GM19099 (cell line): Measurements from ENCODE around the gene ARHGAP30.

Experiments used
- POLR2A ChIP-seq: IDR thresholded peaks from 3 replicates; pipeline ENCODE4 v1.6.1; 2011; ENCODE audit warnings: low read depth; ENCODE audit not compliant: insufficient read length; ENCODE audit errors: extremely low read depth

Gene ARHGAP30

DNA sequence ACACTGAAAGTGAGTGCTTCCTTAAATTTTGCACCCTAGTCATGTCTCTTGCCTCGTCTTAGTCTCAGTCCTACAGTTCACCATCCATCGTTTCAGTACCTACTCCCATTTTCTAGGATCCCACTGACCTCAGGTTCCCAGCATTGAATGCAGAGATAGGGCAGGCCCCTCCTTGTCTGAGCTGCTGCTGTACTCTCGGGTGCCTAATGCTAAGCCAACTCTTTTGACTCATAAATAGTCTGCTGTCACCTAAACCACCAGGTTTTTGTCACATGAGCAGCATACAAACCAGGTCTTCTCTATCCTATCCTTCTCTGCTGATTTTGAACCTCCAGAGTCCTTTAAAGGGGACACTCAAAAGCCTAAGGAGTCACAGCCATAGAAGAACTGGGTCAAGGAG is 3.0 kb downstream of the ARHGAP30 start:
- no peak for TF ChIP-seq POLR2A

DNA sequence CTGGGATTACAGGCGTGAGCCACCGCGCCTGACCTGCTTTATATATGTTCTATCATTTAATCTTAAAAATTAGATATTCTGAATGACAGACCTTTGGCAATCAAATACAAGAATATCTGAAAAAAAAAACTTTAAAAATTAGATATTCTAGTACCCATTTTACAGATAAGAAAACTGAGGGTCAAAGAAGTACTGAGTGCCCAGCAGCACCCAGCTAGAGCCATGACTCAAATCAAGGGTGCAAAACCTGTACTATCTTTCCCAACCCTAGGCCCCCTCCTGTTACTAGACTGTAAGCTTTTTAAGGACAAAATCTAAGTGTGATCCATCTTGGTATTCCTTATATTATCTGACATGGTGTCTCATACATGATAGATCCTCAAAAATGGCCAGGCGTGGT is 8.3 kb downstream of the ARHGAP30 start:
- no peak for TF ChIP-seq POLR2A

DNA sequence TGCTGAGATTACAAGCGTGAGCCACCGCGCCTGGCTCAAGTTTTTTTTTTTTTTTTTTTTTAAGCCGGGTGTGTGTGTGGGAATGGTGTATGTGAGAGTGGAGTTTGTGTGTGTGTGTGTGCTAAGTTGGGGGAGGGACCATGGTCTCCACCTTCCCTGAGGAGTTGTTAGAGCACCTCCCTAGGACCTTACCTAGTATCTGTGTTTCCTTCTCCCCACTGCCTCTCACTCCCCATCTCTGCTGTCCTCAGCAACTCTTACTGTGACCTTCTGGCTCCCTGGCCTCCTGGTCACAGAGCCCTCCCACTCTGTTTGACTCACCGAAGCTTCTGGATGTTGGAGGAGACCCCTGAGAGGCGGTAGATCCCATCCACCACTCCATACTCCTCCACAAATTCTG is 10.4 kb downstream of the ARHGAP30 start:
- TF ChIP-seq POLR2A = no peak

- TF ChIP-seq POLR2A = no peak
Observed at GRCh38 chr1:161054805-161055204, 14.9 kb downstream of the ARHGAP30 start.

- no peak for TF ChIP-seq POLR2A
Observed at GRCh38 chr1:161054232-161054631, 15.5 kb downstream of the ARHGAP30 start.

DNA sequence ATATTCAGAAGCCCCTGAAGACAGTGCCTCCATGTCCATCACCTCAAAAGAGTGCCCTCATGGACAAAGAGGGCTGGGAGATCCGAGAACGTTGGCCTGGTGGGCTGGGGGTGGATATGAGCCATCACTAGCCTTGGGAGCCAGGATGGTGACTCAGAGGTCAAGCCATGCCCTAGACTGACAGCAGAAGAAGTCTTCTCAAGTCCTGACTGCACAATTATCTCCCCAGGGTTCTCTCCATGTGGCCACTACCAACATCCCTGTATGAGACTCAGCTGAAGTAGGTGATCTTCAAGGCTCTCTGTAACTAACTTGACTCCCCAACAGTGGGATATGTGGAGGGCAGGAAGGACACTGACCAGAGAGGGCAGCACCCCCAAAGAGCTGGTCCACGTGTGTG is 16.8 kb downstream of the ARHGAP30 start:
- TF ChIP-seq POLR2A = no peak

DNA sequence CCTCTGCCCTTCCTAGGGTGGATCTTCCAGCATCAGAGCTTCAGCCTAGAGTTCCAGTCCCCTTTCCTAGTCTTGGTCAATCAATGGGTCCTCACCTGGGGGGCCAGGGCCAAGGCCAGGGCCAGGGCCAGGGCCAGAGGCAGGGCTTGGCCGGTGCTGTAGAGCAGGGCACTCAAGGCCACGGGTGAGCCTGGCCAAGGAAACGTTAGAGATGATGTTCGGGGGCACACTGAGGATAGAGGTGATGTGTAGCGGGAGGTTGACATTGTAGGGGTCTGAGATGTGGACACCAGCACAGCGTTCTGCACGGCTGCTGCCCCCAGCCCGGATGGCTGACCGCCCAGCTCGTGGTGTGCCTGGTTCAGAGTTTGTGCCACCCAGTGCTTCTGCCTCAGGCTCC is 18.5 kb downstream of the ARHGAP30 start:
- TF ChIP-seq POLR2A = no peak

DNA sequence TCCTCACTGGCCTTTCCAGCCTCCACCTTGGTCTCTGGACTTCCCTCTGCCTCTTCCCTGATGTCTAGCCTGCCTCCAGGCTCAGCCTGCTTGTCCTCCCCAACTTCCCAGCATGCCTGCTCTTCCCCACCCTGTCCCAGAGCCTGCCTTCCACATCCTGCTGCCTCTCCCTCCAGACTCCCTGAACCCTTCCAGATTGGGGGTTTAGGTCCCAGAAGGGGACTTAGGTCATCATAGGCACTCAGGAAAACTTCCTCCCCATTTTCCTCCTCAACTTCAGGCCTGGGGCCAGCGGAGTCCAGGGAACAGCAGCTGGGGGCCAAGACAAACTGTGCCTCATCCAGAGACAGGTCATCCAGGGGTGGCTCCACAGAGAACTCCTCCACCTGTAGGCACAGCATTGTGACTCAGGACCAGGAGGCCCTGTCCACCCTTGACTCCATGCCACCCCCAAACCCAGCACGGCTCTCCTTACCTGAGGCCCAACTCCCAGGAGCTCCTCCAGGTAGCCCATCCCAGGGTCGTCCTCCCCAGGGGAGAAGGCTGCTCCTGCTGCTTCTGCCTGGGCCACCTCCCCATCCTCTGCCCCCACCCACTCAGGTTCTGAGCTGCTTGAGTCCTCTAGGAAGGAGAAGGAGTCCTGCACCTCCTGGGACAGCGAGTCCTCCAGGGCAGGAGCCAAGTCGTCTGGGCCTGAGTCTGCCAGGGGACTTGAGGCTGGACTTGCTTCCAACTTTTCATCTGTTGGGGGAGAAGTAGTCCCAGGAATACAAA is 20.6 kb downstream of the ARHGAP30 start:
- no peak for TF ChIP-seq POLR2A

GRCh38 chr1:161047436-161048420 is 22.0 kb downstream of the ARHGAP30 start:
- TF ChIP-seq POLR2A = peak; percentile 23

DNA sequence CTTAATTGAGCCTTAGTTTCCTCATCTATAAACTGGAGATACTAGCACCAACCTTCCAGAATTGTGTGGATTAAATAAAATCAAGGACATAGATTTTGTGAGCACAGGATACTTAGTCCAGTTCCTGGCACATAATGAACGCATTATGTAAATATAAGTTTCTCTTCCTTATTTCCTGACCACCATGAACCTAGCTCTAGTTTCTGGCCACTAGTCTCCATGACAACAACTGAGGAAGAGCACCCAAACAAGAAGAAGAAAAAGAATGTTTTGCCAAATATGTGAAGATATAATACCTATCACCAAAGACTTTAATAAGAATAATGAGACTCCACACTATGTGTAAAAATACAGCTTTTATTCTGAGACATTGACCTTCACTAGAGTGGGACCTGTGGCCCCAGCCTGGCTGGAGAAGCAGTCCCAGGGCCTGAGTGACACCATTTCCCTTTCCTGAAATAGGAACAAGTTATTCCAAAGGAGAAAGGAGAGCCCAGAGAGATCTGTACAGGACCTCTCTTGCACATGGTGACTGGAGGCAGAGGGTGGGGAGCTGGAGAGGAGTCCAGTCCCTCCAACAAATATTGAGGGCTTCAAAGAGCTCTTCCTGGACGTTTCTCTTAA is 23.0 kb downstream of the ARHGAP30 start:
- TF ChIP-seq POLR2A = no peak

GRCh38 chr1:161045736-161046604 is 23.7 kb downstream of the ARHGAP30 start, which contains the start of gene USF1:
Gene USF1 (minus strand): TSS chr1:161045977. CDS start chr1:161043275, 2,702 bp downstream.
- peak; percentile 74 for TF ChIP-seq POLR2A

DNA sequence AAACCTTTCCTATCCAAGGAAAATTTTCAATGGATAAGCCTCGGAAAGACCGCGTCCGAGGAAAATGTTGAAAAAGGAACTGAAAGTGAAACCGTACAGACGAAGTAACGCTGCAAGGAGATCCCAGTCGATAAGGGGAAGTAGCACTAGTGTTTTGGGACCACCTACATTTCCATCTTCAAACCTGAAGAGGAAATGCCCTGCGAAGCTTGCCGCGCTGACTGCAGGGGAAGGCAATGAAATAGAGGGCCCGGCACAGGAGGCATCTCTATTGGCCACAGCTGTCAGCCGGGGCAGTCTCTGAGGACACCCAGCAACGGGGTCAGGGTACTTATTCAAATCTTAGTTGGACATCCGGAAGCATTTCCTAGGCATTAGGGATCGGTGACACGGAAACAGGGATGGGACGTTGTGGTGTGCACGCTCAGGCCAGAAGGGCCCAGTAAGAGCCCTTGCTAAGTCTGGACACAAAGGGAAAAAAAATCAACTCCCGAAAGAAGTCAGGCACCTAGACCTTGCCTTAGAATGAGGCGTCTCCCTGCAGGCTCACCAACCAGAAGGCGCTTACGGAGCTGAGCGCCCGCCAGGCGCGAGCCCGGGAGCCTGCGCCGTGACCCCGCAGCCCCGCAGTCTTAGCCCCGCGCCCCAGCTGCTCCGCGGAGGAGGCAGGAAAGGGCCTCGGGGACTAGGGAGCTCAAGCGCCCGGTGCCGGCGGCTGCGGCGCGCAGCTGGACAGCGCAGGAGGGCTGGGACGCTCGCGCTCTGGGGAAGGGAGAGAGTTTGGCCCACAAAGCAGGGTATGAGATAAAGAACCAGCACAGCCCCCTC is 24.6 kb downstream of the ARHGAP30 start:
- peak; percentile 63 for TF ChIP-seq POLR2A

DNA sequence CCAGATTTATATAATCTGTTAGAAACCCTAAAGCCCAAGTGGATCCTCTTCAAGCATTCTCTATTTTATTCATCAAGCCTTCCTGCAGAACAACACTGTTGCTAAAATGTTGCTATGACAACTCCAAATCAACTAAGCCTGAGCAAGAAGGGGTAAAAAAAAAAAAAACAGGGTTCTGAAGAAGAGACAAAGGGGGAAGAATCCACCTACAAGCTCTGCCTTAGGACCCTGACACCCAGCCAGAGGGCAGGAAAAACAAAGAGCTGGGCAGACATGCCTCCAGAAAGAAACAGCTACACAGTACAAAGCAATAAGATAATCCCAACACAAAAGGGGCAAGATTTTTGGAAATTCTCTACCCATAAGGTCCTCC is 25.2 kb downstream of the ARHGAP30 start:
- TF ChIP-seq POLR2A = no peak
